Right hindlimb (tissue), 1 donor: ENCODE measurements around the gene TMBIM6.
"Not testable (repeated sequence)": the region's sequence is repeated elsewhere in the genome, so short reads cannot be mapped to it uniquely, and the experiment has no call there.

Experiments
- DNase-seq: peaks from one replicate; pipeline ENCODE4 v3.0.0-alpha.2; 2018

The TMBIM6 gene, protein sequence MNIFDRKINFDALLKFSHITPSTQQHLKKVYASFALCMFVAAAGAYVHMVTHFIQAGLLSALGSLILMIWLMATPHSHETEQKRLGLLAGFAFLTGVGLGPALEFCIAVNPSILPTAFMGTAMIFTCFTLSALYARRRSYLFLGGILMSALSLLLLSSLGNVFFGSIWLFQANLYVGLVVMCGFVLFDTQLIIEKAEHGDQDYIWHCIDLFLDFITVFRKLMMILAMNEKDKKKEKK

DNA sequence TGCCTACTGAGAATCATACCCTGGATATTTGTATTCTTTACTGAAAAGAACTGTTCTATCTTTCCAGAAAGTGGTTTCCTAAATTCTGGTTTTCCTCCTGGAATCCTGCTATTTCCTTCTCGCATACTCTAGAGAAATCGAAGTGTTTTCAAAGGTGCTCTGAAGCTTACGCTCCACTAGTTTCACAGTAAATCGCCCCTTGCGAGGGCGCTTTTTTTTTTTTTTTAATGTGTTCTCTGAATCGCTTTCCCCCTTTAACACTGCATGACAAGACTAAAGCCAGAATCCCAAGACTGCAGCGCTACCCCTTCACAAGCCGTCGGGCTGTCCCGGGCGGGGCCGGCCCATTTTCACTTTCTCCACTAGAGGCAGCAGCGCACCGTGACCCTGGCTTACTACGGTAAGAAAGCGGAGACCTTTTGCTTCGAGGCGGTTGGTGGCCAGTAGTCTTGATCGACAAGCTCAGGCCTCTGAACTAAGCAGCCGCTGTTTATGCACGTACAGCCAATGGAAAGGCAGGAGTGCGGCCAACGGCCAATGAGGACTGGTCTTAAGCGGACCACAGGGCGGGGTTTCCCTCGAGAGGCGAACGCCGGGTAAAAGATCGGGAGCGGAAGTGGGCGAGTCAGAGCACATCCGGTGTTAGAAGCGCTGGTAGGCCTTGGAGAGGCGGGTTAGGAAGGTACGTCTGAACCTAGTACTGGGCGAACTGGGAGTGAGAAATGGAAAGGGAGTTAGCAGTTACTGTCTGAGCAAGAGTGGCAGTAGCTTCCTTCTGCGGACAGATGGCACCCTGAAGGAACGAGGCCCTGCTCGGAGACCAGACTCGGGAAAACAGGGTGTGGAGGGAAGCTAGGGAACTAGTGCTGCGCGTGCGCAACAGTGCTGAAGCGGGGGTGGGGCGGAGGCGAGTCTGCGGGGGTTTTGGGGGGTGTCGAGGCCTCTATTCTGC lies at the start of gene TMBIM6:
TSS of gene TMBIM6 (plus strand) at position 628 of the 952 bp plus-strand sequence. CDS start 10,937 bp downstream, outside the sequence.
- peak; percentile 100 for DNase-seq

- DNase-seq = no peak
These were observed 48.5 kb upstream of the TMBIM6 start for GRCh38 chr12:49692851-49693250.

DNA sequence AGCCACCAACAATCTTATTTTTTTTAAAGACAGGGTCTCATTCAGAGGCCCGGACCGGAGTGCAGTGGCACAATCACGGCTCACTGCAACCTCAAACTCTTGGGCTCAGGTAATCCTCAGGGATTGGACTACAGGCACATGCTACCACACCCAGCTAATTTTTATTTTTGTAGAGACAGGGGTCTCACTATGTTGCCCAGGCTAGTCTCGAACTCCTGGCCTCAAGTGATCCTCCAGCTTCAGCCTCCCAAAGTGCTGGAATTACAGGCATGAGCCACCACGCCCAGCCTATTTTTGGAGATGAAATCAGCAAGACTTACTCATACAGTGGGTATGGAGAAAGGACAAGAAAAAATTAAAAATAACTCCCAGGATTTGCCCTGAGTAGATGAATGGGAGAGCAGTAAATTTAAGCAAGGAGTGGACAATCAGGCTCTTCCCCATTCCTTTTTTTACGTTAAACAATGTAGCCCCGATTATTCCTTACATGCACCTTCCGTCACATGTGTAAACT lies 47.4 kb upstream of the TMBIM6 start:
- no peak for DNase-seq

DNA sequence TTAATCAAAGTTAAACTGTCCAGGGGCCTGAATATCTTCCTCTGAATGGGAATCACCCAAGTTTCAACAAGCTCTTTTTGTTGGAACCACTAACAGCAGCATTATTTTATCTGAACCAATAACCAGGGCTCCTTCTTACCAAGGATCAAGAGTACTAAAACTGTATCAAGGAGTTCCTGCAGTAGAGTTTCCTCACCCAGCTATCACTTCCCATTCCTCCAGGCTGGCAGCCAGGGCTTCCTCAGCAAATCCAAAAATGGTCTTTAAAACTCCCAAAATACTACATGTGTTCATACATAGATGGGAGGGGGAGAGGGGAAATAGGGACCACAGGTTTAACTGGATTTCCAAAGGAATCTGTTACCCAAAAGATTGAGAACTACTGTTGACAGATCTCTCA lies 44.6 kb upstream of the TMBIM6 start:
- no peak for DNase-seq

DNA sequence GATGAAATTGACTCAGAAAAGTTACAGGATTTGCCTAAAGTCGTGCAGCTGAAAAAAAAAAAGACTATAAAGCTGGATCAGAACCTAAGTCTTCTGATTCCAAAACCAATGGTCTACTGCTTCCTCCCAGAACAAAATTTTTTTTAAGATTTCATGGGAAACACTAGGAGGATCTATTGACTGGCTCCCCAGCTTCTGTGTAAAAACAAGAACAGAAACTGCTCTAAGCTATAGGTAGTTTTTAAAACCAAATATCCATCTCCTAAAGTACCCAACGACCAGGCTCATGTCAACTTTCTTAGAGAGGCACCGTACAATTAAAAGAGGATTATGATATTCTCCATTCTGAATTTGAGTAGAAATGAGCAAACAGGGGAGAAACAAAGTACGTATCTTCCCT lies 43.5 kb upstream of the TMBIM6 start:
- DNase-seq = no peak

- peak; percentile 63 for DNase-seq
These were observed 42.5 kb upstream of the TMBIM6 start for GRCh38 chr12:49698619-49699545.

DNA sequence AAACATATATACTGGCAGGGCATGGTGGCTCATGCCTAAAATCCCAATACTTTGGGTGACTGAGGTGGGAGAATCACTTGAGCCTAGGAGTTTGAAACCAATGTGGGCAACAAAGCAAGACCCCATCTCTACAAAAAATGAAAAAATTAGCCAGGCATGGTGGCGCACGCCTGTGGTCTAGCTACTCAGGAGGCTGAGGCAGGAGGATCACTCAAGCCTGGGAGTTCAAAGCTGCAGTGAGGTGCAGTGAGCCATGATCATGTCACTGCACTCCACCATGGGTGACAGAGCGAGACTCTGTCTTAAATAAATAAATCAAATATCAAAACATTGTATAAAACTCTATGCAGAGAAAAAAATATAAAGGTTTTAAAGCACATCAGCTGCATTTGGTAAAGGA lies 39.3 kb upstream of the TMBIM6 start:
- no peak for DNase-seq

GRCh38 chr12:49702676-49703215 lies 38.6 kb upstream of the TMBIM6 start:
- DNase-seq = peak; percentile 48

DNA sequence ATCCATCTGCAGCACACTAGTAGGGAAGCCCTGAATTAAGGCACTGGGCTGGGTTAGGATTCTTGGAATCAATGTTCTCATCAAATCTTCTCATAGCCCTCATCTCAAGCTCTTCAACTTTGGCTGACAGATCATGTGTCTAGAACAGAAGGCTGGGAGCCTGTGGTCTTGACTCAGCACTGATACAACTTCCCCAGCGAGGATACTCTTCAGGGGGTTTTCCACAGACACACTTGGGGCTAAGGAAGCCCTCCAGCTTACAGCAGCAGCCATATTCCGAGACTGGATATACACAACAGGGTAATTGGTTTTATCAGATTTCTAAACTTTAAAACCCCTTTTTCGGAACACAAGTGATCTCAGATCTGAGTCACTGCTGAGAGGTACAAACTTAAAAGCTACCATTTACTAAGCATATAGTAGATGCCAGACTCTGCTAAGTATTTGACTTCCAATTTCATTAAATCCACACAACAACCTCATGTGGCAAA lies 37.7 kb upstream of the TMBIM6 start:
- DNase-seq = no peak

DNA sequence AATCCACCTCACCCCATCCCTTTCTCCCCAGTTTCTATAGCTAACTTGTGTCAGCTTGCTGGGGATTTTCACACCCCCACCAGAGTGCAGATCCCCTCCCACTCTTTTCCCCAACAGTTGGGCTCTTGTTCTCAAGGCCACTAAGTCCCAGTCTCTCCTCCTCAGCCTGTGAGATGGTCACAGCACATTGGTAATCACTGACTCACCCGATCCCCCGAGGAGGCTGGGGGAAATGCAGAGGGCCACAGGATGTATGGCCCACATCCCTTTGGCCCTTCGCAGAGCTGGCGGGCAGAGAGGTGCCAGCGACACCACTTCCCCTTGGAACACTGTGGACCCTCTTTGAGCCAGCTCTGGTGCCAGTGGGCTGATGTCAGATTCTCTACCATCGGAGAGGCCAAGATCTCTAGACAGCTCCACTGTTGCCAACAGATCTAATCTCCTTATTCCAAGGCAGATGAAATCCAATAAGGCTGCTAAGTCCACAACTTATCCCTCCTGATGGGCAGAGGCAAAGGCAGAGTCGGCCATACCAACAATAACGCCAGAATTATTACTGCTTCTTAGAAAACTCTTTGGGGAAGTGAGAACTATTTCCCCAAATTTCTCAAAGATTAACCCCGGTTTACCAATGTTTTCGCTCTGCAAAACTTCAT lies 35.8 kb upstream of the TMBIM6 start:
- DNase-seq = peak; percentile 54

DNA sequence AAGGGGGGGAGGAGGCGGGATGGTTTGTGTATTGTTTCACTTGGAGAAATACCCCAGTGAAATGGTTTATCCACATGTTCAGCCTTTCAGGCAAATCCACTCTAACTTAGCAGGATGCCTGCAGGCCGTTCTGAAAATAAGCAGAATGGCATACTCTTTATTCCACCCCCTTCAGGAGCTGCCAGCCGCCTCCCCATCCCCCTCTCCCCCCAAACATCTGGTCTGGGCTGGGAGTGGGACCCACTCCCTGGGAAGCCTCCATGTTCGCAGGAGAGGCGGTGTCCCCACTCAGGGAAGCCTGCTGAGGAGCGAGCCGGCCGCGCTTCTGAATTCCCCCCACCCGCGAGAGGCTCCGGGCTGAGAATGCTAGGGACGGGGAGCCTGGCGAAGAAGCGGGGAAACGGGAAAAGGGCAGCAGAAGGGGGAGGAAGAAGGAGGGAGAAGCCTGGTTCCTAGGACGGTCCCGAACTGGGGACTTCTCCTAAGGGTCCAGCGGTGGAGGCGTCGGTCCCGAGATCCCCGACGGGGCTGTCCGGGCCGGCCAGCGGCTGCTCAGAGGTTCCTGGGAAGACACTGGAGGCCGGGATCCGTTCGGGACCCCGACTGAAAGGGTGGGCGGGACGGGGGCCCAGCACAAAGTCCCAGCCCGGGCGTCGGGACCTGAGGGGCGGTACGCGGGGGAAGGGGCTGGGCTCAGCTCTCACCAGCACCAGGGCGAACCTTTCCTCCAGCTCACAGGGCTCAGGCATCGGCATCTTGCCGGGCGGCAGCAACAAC lies 34.8 kb upstream of the TMBIM6 start:
- peak; percentile 80 for DNase-seq

- peak; percentile 99 for DNase-seq
These were observed 34.1 kb upstream of the TMBIM6 start, which contains the start of gene FMNL3 for GRCh38 chr12:49707128-49707811. TSS of gene FMNL3 (minus strand) at chr12:49707405. CDS start at chr12:49707180, 225 bp downstream.

GRCh38 chr12:49707812-49708147 lies 33.6 kb upstream of the TMBIM6 start:
- no peak for DNase-seq

DNA sequence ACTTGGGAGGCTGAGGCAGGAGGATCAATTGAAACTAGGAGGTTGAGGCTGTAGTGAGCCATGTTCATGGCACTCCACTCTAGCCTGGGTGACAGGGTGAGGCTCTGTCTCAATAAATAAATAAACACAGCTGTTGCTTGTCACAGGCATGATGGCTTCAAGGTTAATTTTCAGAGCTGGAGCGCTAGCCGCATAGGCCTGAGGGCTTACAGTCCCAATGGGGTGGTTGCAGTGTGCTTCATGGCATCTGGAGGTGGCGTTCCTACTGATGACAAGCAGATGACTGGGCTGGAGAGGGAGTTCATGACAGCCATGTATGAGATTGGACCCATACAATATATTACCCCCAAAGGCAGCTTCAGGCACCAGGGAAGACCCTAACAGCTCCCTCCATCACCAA lies 32.5 kb upstream of the TMBIM6 start:
- DNase-seq = no peak

GRCh38 chr12:49713952-49714351 lies 27.4 kb upstream of the TMBIM6 start:
- DNase-seq = not testable (repeated sequence)

DNA sequence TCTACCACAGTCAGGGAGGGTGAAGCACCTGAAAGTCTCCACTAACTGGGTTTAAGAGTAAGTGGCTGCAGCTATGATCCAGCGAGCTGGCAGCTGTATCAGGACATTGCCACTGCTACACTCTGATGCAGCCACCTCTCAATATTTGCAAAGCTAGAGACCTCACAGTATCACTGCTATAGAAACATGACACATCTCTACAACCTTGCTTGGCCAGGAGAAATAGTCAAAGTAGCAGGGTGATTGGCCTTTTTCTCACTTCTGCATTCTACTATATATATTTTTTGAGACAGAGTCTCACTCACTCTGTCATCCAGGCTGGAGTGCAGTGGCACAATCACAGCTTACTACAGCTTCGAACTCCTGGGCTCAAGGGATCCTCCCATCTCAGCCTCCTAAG lies 24.8 kb upstream of the TMBIM6 start:
- no peak for DNase-seq

GRCh38 chr12:49717800-49718199 lies 23.6 kb upstream of the TMBIM6 start:
- DNase-seq = not testable (repeated sequence)

- no peak for DNase-seq
These were observed 21.1 kb upstream of the TMBIM6 start for GRCh38 chr12:49720214-49720613.

DNA sequence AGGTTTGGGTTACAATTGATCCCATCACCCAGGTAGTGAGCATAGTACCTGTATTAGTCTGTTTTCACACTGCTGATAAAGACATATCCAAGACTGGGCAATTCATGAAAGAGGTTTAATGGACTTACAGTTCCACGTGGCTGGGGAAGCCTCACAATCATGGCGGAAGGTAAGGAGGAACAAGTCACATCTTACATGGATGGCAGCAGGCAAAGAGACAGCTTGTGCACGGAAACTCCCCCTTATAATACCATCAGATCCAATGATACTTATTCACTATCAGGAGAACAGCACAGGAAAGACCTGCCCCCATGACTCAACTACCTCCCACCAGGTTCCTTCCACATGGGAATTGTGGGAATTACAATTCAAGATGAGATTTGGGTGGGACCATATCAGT lies 20.0 kb upstream of the TMBIM6 start:
- not testable (repeated sequence) for DNase-seq

DNA sequence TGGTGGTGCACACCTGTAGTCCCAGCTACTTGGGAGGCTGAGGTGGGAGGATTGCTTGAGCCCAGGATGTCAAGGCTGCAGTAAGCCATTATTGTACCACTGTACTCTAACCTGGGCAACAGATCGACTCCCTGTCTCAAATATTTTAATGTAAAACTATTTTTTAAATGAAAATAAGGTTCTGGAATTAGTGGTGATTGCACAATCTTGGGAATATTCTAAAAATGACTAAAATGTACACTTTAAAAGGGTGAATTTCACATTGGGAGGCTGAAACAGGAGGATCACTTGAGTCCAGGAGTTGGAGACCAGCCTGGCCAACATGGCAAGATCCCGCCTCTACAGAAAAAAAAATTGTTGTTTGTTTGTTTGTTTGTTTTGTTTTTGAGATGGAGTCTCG lies 12.9 kb upstream of the TMBIM6 start:
- no peak for DNase-seq
